Ishikawa (cell line): ENCODE results near the gene PLK3.
A peak's percentile ranks its signal among the peaks of the same experiment; 100 is the strongest.

Experiments used
- CEBPB ChIP-seq: IDR thresholded peaks from 2 replicates; pipeline ENCODE4 v1.6.1; 2012
- CREB1 ChIP-seq: IDR thresholded peaks from 2 replicates; pipeline ENCODE4 v1.6.1; 2012; ENCODE audit warnings: low read depth
- EGR1 ChIP-seq: IDR thresholded peaks from 2 replicates; pipeline ENCODE4 v1.6.1; 2012
- EP300 ChIP-seq: IDR thresholded peaks from 2 replicates; pipeline ENCODE4 v1.6.1; 2012; ENCODE audit warnings: borderline replicate concordance
- FOXM1 ChIP-seq: IDR thresholded peaks from 2 replicates; pipeline ENCODE4 v1.6.1; 2012; ENCODE audit warnings: low read depth, borderline replicate concordance
- MAX ChIP-seq: IDR thresholded peaks from 2 replicates; pipeline ENCODE4 v1.6.1; 2012
- NFIC ChIP-seq: IDR thresholded peaks from 2 replicates; pipeline ENCODE4 v1.6.1; 2012
- RAD21 ChIP-seq: IDR thresholded peaks from 2 replicates; pipeline ENCODE4 v1.6.1; 2012; ENCODE audit warnings: low read depth
- TAF1 ChIP-seq: IDR thresholded peaks from 2 replicates; pipeline ENCODE4 v1.6.1; 2012; ENCODE audit warnings: low read depth, mild to moderate bottlenecking
- TCF12 ChIP-seq: IDR thresholded peaks from 2 replicates; pipeline ENCODE4 v1.6.1; 2012; ENCODE audit warnings: low read depth
- TEAD4 ChIP-seq: IDR thresholded peaks from 2 replicates; pipeline ENCODE4 v1.6.1; 2012
- YY1 ChIP-seq: IDR thresholded peaks from 2 replicates; pipeline ENCODE4 v1.6.1; 2012; ENCODE audit warnings: low read depth
- ZBTB7A ChIP-seq: IDR thresholded peaks from 2 replicates; pipeline ENCODE4 v1.6.1; 2012; ENCODE audit warnings: low read depth
- TF ChIP-seq, protein P1 (sequence below): IDR thresholded peaks from 2 replicates; pipeline ENCODE4 v1.6.1; 2012; ENCODE audit warnings: low read depth, mild to moderate bottlenecking
- TF ChIP-seq, protein P2 (sequence below): IDR thresholded peaks from 2 replicates; pipeline ENCODE4 v1.6.1; 2012

The PLK3 gene

GRCh38 chr1:44807364-44808062 lies 7.3 kb downstream of the PLK3 start:
- TF ChIP-seq TCF12 (peak; percentile 57; the same call in 1 of the 2 replicates), EP300 (peak; percentile 39; the same call in 1 of the 2 replicates), CEBPB (no peak), TAF1 (no peak; the same call in 1 of the 2 replicates), FOXM1 (no peak), YY1 (peak; percentile 12; the same call in 1 of the 2 replicates), MAX (peak; percentile 98), CREB1 (no peak), ZBTB7A (0 out of 2 replicates have a peak, but pooled peaks have one; percentile 42), NFIC (no peak; the same call in 1 of the 2 replicates), EGR1 (peak; percentile 71; the same call in 1 of the 2 replicates)
- TF ChIP-seq, protein P1, sequence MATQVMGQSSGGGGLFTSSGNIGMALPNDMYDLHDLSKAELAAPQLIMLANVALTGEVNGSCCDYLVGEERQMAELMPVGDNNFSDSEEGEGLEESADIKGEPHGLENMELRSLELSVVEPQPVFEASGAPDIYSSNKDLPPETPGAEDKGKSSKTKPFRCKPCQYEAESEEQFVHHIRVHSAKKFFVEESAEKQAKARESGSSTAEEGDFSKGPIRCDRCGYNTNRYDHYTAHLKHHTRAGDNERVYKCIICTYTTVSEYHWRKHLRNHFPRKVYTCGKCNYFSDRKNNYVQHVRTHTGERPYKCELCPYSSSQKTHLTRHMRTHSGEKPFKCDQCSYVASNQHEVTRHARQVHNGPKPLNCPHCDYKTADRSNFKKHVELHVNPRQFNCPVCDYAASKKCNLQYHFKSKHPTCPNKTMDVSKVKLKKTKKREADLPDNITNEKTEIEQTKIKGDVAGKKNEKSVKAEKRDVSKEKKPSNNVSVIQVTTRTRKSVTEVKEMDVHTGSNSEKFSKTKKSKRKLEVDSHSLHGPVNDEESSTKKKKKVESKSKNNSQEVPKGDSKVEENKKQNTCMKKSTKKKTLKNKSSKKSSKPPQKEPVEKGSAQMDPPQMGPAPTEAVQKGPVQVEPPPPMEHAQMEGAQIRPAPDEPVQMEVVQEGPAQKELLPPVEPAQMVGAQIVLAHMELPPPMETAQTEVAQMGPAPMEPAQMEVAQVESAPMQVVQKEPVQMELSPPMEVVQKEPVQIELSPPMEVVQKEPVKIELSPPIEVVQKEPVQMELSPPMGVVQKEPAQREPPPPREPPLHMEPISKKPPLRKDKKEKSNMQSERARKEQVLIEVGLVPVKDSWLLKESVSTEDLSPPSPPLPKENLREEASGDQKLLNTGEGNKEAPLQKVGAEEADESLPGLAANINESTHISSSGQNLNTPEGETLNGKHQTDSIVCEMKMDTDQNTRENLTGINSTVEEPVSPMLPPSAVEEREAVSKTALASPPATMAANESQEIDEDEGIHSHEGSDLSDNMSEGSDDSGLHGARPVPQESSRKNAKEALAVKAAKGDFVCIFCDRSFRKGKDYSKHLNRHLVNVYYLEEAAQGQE = no peak
- TF ChIP-seq, protein P2, sequence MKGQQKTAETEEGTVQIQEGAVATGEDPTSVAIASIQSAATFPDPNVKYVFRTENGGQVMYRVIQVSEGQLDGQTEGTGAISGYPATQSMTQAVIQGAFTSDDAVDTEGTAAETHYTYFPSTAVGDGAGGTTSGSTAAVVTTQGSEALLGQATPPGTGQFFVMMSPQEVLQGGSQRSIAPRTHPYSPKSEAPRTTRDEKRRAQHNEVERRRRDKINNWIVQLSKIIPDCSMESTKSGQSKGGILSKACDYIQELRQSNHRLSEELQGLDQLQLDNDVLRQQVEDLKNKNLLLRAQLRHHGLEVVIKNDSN = 0 out of 2 replicates have a peak, but pooled peaks have one; percentile 26

- TF ChIP-seq RAD21 (no peak), YY1 (no peak), TAF1 (no peak), FOXM1 (no peak), CEBPB (no peak), EGR1 (no peak), TCF12 (no peak), ZBTB7A (no peak), CREB1 (no peak), TEAD4 (no peak), MAX (no peak)
- TF ChIP-seq, protein P2 = no peak
- TF ChIP-seq, protein P1 = no peak
Observed at GRCh38 chr1:44808063-44808937, 8.1 kb downstream of the PLK3 start, which contains the start of gene BTBD19. Gene BTBD19 (plus strand): TSS chr1:44808523. CDS start chr1:44808821, 298 bp downstream.

DNA sequence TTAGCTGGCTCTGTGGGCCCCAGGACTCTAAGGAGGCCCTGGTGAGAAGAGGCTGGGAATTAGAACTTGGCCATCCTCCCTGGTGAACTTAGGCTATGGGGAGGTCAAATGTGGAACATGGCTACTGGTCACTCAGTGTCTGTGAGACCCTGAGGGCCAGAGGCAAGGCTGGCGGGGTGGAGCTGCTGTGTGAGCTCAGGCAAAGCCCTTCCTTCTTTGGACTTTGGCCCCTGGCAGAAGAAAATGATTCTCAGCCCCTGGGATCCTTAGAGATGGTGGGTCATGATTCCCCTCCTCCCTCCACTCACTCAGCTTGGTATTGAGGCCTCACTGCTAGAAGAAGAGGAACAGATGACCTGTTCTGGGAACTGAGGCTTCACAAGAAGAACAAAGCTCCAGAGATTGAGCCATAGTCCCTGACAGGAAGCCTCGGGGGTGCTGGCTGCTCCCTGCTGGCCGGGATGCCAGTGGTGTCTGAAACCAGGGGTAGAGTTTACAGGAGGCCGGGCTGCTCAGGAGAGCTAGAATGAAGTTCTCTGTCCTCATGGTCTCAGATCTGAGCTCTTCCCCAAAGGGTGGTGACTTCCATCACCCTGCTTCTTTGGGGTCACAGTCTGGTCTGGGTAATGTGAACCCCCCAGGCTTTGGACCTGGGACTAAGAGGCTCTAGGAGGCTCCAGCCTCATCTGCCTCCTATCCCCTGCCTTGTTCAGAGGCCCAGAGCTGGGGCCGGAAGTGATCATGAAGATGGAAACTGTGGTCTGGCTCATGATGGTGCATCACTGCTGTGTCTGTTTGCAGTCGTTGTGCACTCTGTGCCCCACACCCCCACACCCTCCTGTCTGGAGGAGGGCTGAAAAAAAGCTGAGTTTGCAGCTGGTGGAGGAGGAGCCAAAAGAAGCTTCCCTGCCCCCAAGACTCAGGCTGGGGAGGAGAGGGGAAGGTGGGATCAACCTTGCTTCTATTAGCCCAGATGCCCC lies 9.1 kb downstream of the PLK3 start:
- no peak for TF ChIP-seq CEBPB
- TF ChIP-seq NFIC = no peak
- TF ChIP-seq ZBTB7A = no peak
- no peak for TF ChIP-seq YY1

GRCh38 chr1:44810101-44810761 lies 10.1 kb downstream of the PLK3 start:
- TF ChIP-seq FOXM1 = no peak
- TF ChIP-seq TCF12 = peak; percentile 80
- TF ChIP-seq, protein P2 = 0 out of 2 replicates have a peak, but pooled peaks have one; percentile 5
- TF ChIP-seq NFIC = peak; percentile 99
- TF ChIP-seq CREB1 = no peak
- no peak for TF ChIP-seq EGR1
- TF ChIP-seq, protein P1 = no peak
- no peak for TF ChIP-seq RAD21
- no peak for TF ChIP-seq YY1
- peak; percentile 54; the same call in 1 of the 2 replicates for TF ChIP-seq CEBPB
- no peak; the same call in 1 of the 2 replicates for TF ChIP-seq EP300
- TF ChIP-seq ZBTB7A = peak; percentile 24; the same call in 1 of the 2 replicates
- TF ChIP-seq MAX = no peak
- no peak for TF ChIP-seq TAF1
- peak; percentile 73 for TF ChIP-seq TEAD4
